ENCODE measurements around the gene FTO. TPM values are rescaled to one million over a fixed set of nuclear protein-coding genes. Genes with fewer than 3 reads are reported as not detected.
A peak's percentile ranks its signal among the peaks of the same experiment; 100 is the strongest.
"Not testable (repeated sequence)": the region's sequence is repeated elsewhere in the genome, so short reads cannot be mapped to it uniquely, and the experiment has no call there.

The FTO gene
- polyA plus RNA-seq, 2 of the 4 experiments (the other 2 are of a cell fraction) = 48.7 to 101 TPM

DNA sequence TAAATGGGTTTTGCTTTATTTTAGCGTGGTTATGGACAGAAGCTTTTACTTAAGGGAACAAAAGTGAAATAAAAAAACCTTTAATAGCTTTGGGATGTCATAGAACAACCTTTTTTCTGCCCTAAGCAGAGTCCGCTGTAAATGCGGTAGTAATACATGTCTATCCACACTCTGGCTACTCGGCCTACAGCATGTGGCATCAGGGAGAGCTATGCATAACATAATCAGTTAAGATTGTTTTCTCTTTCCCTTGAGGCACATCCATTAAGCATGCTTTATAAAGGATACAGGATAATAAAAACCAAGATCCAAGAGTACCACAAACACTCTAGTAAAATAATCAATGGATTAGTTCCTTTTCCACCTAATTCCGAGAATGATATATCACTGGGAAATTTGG is 10.6 kb upstream of the FTO start (continued):
- TF ChIP-seq, protein P1, sequence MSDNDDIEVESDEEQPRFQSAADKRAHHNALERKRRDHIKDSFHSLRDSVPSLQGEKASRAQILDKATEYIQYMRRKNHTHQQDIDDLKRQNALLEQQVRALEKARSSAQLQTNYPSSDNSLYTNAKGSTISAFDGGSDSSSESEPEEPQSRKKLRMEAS (IDR thresholded peaks at IDR 0.05) = no peak
- TF ChIP-seq SMC3 (IDR thresholded peaks at IDR 0.05) = no peak
- no peak for TF ChIP-seq MAFK (IDR thresholded peaks at IDR 0.05; ENCODE audit: partially characterized antibody)
- no peak for TF ChIP-seq JUN (IDR thresholded peaks at IDR 0.05)
- no peak for TF ChIP-seq HDAC2 (IDR thresholded peaks at IDR 0.05)
- TF ChIP-seq GATA3 (IDR thresholded peaks at IDR 0.05; ENCODE audit: borderline replicate concordance) = no peak
- TF ChIP-seq MYC (IDR thresholded peaks at IDR 0.05; ENCODE audit: borderline replicate concordance, low read length) = no peak
- no peak for TF ChIP-seq CEBPB (IDR thresholded peaks at IDR 0.05)
- TF ChIP-seq HOXB5 (CRISPR knock-in tag; IDR thresholded peaks at IDR 0.05) = no peak
- no peak for TF ChIP-seq RARB (CRISPR knock-in tag; IDR thresholded peaks at IDR 0.05)

DNA sequence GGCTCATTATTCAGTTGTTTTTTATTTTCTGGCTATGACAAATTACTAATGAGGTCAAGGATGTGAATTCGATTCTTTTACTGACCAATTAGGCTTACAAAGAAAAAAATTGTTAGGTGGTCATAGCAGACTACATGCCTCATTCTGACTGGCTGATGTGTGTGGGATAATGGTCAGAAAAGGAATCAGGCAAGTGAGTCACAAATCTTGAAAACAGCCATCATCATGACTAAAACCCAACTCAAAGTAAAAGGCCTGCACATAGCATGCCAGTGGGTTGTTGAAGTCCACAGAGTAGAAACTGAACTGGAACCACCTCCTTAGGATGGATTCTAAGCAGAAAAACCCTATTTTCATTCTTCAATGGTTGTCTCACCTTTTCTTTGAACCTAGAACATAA is 8.9 kb upstream of the FTO start:
- FAIRE-seq = peak; percentile 49
- no peaks in the 10 kb centered on the region for H3K4me1 ChIP-seq
- POLR2A ChIA-PET = no interaction called here
- TF ChIP-seq RARB (CRISPR knock-in tag; IDR thresholded peaks at IDR 0.05) (no peak), CEBPB (IDR thresholded peaks at IDR 0.05) (no peak), EHMT2 (IDR thresholded peaks at IDR 0.05; ENCODE audit: low read depth) (no peak), RFX5 (IDR thresholded peaks at IDR 0.05) (no peak), POLR2AphosphoS2 (conservative IDR thresholded peaks at IDR 0.05; ENCODE audit: low read length) (no peak), ZFP36 (IDR thresholded peaks at IDR 0.05; ENCODE audit: borderline replicate concordance, partially characterized antibody) (no peak), HMGXB4 (CRISPR knock-in tag; IDR thresholded peaks at IDR 0.05; ENCODE audit: borderline replicate concordance) (no peak), JUN (IDR thresholded peaks at IDR 0.05) (no peak), TP53 (CRISPR knock-in tag; IDR thresholded peaks at IDR 0.05) (no peak), RAD21 (conservative IDR thresholded peaks at IDR 0.05 in 1 of 2, IDR thresholded peaks at IDR 0.05 in 1 of 2) (no peak), CBX2 (IDR thresholded peaks at IDR 0.05; ENCODE audit: borderline replicate concordance, low read depth) (no peak), GATA3 (IDR thresholded peaks at IDR 0.05; ENCODE audit: borderline replicate concordance) (no peak), KDM5A (IDR thresholded peaks at IDR 0.05) (no peak), BHLHE40 (IDR thresholded peaks at IDR 0.05; ENCODE audit: low read depth, low read length) (no peak), CTCF (IDR thresholded peaks at IDR 0.05) (no peak), ZC3H11A (IDR thresholded peaks at IDR 0.05) (no peak)
- TF ChIP-seq, protein P2, sequence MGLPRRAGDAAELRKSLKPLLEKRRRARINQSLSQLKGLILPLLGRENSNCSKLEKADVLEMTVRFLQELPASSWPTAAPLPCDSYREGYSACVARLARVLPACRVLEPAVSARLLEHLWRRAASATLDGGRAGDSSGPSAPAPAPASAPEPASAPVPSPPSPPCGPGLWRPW (IDR thresholded peaks at IDR 0.05) = no peak
- TF ChIP-seq, protein P3, sequence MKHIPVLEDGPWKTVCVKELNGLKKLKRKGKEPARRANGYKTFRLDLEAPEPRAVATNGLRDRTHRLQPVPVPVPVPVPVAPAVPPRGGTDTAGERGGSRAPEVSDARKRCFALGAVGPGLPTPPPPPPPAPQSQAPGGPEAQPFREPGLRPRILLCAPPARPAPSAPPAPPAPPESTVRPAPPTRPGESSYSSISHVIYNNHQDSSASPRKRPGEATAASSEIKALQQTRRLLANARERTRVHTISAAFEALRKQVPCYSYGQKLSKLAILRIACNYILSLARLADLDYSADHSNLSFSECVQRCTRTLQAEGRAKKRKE (CRISPR knock-in tag; IDR thresholded peaks at IDR 0.05; ENCODE audit: low read depth) = no peak
- CTCF ChIA-PET = interaction anchor here (1.1 kb wide), 1 partner anchor 8 kb away, joined by 3 read pairs; the partner anchor contains the start of genes FTO and RPGRIP1L
- DNase-seq (ENCODE audit: low read depth in 1 of 2, low spot score in 1 of 2) = no peak
- no peaks in the 10 kb centered on the region for H3K9me3 ChIP-seq
- no peak overlapping the region for H3K4me2 ChIP-seq
- no peak overlapping the region for H3K4me3 ChIP-seq
- whole genome bisulfite sequencing (ENCODE audit: missing lambda C conversion rate) = 83% methylated on average over 1 of the region's 1 CpG
- no peak for ATAC-seq
- no peak overlapping the region for H3K27ac ChIP-seq

DNA sequence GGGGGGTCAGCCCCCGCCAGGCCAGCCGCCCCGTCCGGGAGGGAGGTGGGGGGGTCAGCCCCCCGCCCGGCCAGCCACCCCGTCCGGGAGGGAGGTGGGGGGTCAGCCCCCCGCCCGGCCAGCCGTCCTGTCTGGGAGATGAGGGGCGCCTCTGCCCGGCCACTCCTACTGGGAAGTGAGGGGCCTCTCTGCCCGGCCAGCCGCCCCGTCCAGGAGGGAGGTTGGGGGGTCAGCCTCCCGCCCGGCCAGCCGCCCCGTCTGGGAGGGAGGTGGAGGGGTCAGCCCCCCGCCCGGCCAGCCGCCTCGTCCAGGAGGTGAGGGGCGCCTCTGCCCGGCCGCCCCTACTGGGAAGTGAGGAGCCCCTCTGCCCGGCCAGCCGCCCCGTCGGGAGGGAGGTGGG is 5.7 kb upstream of the FTO start:
- WGBS (ENCODE audit: missing lambda C conversion rate) = 100% methylated on average over 7 of the region's 31 CpGs
- POLR2A ChIA-PET; H3K4me2 ChIP-seq; CTCF ChIA-PET; H3K4me3 ChIP-seq; FAIRE-seq; H3K4me1 ChIP-seq; ATAC-seq; DNase-seq (ENCODE audit: low read depth in 1 of 2, low spot score in 1 of 2); H3K27ac ChIP-seq; H3K9me3 ChIP-seq: not testable (repeated sequence)

Data from A549 (cell line).